K562 (cell line): ENCODE measurements around the gene XPC. TPM values are rescaled to one million over a fixed set of nuclear protein-coding genes. Genes with fewer than 3 reads are reported as not detected.

Experiments used
- ATF6 ChIP-seq: sonication (generic); formaldehyde crosslinking; IDR thresholded peaks from 2 replicates; pipeline ENCODE4 v1.4.0; 2020; ENCODE audit warnings: mild to moderate bottlenecking, missing genetic modification reagents
- BRF2 ChIP-seq: IDR thresholded peaks from 3 replicates; pipeline ENCODE4 v1.6.1; 2011; ENCODE audit warnings: borderline replicate concordance, mild to moderate bottlenecking; ENCODE audit not compliant: insufficient read length, insufficient read depth
- CTBP1 ChIP-seq: fragments of 450-650 bp; IDR thresholded peaks from 2 replicates; pipeline ENCODE4 v1.6.1; 2016; ENCODE audit warnings: borderline replicate concordance
- CTCF ChIP-seq, 3 experiments: IDR thresholded peaks in 2 of 3; conservative IDR thresholded peaks in 1 of 3; 2 replicates each; pipeline ENCODE4 v1.5.1; 2011 to 2012; ENCODE audit warnings: low read length in 3 of 3, mild to moderate bottlenecking in 3 of 3, control low read depth in 2 of 3, improper control_type of control experiment in 1 of 3, inconsistent platforms in 1 of 3, low read depth in 1 of 3, mixed read lengths in 1 of 3, moderate library complexity in 1 of 3; ENCODE audit not compliant: insufficient read depth in 2 of 3
- DNMT1 ChIP-seq: fragments of 450-650 bp; IDR thresholded peaks from 2 replicates; pipeline ENCODE4 v1.6.1; 2016; ENCODE audit warnings: antibody characterized with exemption, mild to moderate bottlenecking
- E4F1 ChIP-seq: fragments of 250-450 bp; sonication (Bioruptor Pico); IDR thresholded peaks from 2 replicates; pipeline ENCODE4 v1.5.0; 2021; ENCODE audit warnings: mild to moderate bottlenecking, borderline replicate concordance
- ERF ChIP-seq: fragments of 450-650 bp; formaldehyde crosslinking; IDR thresholded peaks from 2 replicates; pipeline ENCODE4 v1.4.0; 2020; ENCODE audit warnings: mild to moderate bottlenecking, mixed read lengths
- FOS ChIP-seq: IDR thresholded peaks from 3 replicates; pipeline ENCODE4 v1.6.1; 2011; ENCODE audit not compliant: insufficient read length; ENCODE audit errors: extremely low read depth
- KDM2B ChIP-seq: fragments of 250-450 bp; sonication (Bioruptor Pico); IDR thresholded peaks from 2 replicates; pipeline ENCODE4 v1.8.0; 2021; ENCODE audit warnings: mild to moderate bottlenecking, moderate library complexity
- NR2F6 ChIP-seq: fragments of 450-650 bp; formaldehyde crosslinking; IDR thresholded peaks from 2 replicates; pipeline ENCODE4 v1.4.0; 2020; ENCODE audit warnings: mild to moderate bottlenecking
- RAD21 ChIP-seq, 2 experiments: fragments of 250-450 bp in 1 of 2; fragments of 450-650 bp in 1 of 2; sonication (Bioruptor Pico) in 1 of 2; formaldehyde crosslinking in 1 of 2; IDR thresholded peaks in 1 of 2; conservative IDR thresholded peaks in 1 of 2; 2 replicates each; pipeline versions ENCODE4 v1.4.0 to v1.8.0; 2020 to 2022; ENCODE audit warnings: mild to moderate bottlenecking in 2 of 2, moderate library complexity in 1 of 2
- RB1 ChIP-seq: fragments of 450-650 bp; IDR thresholded peaks from 2 replicates; pipeline ENCODE4 v1.6.1; 2017; ENCODE audit warnings: low read depth, mild to moderate bottlenecking
- ZNF518B ChIP-seq: fragments of 250-450 bp; sonication (Bioruptor Pico); IDR thresholded peaks from 2 replicates; pipeline ENCODE4 v1.5.0; 2021; ENCODE audit warnings: mild to moderate bottlenecking, moderate library complexity
- ZNF655 ChIP-seq: fragments of 250-450 bp; sonication (Bioruptor Pico); IDR thresholded peaks from 2 replicates; pipeline ENCODE4 v1.5.0; 2021
- polyA plus RNA-seq, 8 experiments: library from polyadenylated mRNA; depleted of rRNA in 4 of 8; stranded (reverse) in 5 of 8; unstranded in 3 of 8; fragments of >200 nt; fragmentation: Nextera tagmentation in 2 of 8; fragmentation: Illumina TruSeq in 1 of 8; extraction: Ambion mirVana in 2 of 8; extraction: Trizol in 1 of 8; gene quantifications; 2 replicates each; pipeline versions ENCODE4 v1.2.1 to v1.2.3, GENCODE V29; 2011 to 2014; ENCODE audit warnings: inconsistent platforms in 1 of 8, missing spikeins in 1 of 8
- total RNA-seq, 7 experiments: library from RNA; depleted of rRNA in 6 of 7; stranded (reverse); fragments of >200 nt in 6 of 7; fragmentation: Illumina TruSeq in 2 of 7; extraction: Trizol in 2 of 7; gene quantifications; 2 replicates each; pipeline versions ENCODE4 v1.2.1 to v1.2.3, GENCODE V29; 2011 to 2021; ENCODE audit warnings: low replicate concordance in 1 of 7

Gene XPC
- total and polyA plus RNA-seq, 9 of the 15 experiments (the other 6 are each of a cell fraction or from before 2014, with no cell fraction given) = 3.8 to 54.7 (median 41.3) TPM

GRCh38 chr3:14203521-14204079, 25.2 kb upstream of the XPC start (continued):
- TF ChIP-seq E4F1 (CRISPR knock-in tag) (no peak), ZNF518B (CRISPR knock-in tag) (no peak), RB1 (peak; percentile 57; the same call in 1 of the 2 replicates), FOS (no peak), ZNF655 (CRISPR knock-in tag) (no peak), CTCF (IDR thresholded peaks at IDR 0.05 in 2 of 3, conservative IDR thresholded peaks at IDR 0.05 in 1 of 3; ENCODE audit: insufficient read depth in 2 of 3, low read depth in 1 of 3, low read length in 3 of 3) (peak; percentile 89 to 98 (median 97)), DNMT1 (no peak), CTBP1 (no peak; the same call in 1 of the 2 replicates), RAD21 (CRISPR knock-in tag; conservative IDR thresholded peaks at IDR 0.05 in 1 of 2, IDR thresholded peaks at IDR 0.05 in 1 of 2) (peak; percentile 99), NR2F6 (CRISPR knock-in tag) (no peak), KDM2B (CRISPR knock-in tag) (no peak), ERF (CRISPR knock-in tag) (peak; percentile 72; the same call in 1 of the 2 replicates), BRF2 (no peak), ATF6 (no peak)
